H1 (cell line): Measurements from ENCODE around the gene RNASE7. TPM values are rescaled to one million over a fixed set of nuclear protein-coding genes. Genes with fewer than 3 reads are reported as not detected.

Experiments
- CTCF ChIA-PET: fragments of 300-600 bp; sonication (Branson Sonifier 250); formaldehyde crosslinking; loops from one replicate; lab custom pipeline; 2021; ENCODE audit not compliant: partially characterized antibody; lab: Charles Lee
- POLR2A ChIA-PET: fragments of 300-600 bp; sonication (Branson Sonifier 250); formaldehyde crosslinking; loops from one replicate; lab custom pipeline; 2021; ENCODE audit warnings: inconsistent platforms; ENCODE audit not compliant: partially characterized antibody; lab: Charles Lee
- DNase-seq, 2 experiments: peaks; one replicate each; pipeline versions ENCODE4 v3.0.0 to v3.0.0-alpha.2; 2010 to 2022; ENCODE audit warnings: low spot score in 2 of 2, low read depth in 1 of 2, mixed read lengths in 1 of 2
- FAIRE-seq: peaks from 2 replicates; lab custom pipeline; 2011; peaks lifted over from hg19 to GRCh38; lab: Jason Lieb, UNC
- H2AFZ ChIP-seq: 2 replicates; pipeline ENCODE4 v1.8.1; 2012; ENCODE audit warnings: low read length, inconsistent platforms
- H2AK5ac ChIP-seq: 2 replicates; pipeline ENCODE4 v1.6.1; 2013; ENCODE audit warnings: low read depth, low read length
- H2BK120ac ChIP-seq: replicated peaks from 2 replicates; pipeline ENCODE3; 2013; ENCODE audit warnings: low read depth, low read length, inconsistent platforms
- H2BK12ac ChIP-seq: 2 replicates; pipeline ENCODE4 v1.6.1; 2013; ENCODE audit warnings: low read depth, low read length
- H2BK15ac ChIP-seq: 2 replicates; pipeline ENCODE4 v1.6.1; 2013; ENCODE audit warnings: low read length
- H2BK20ac ChIP-seq: 2 replicates; pipeline ENCODE4 v1.6.1; 2013; ENCODE audit warnings: low read length
- H2BK5ac ChIP-seq: 2 replicates; pipeline ENCODE4 v1.6.1; 2013; ENCODE audit warnings: low read depth, low read length
- H3K14ac ChIP-seq: 2 replicates; pipeline ENCODE4 v1.6.1; 2013; ENCODE audit warnings: inconsistent platforms; ENCODE audit not compliant: insufficient read length
- H3K18ac ChIP-seq: 2 replicates; pipeline ENCODE4 v1.6.1; 2013; ENCODE audit warnings: low read length; ENCODE audit errors: extremely low read depth
- H3K23ac ChIP-seq: 2 replicates; pipeline ENCODE4 v1.6.1; 2013; ENCODE audit warnings: inconsistent platforms; ENCODE audit not compliant: insufficient read length
- H3K23me2 ChIP-seq: 2 replicates; pipeline ENCODE4 v1.6.1; 2013; ENCODE audit warnings: low read depth, low read length
- H3K27ac ChIP-seq: 2 replicates; pipeline ENCODE4 v1.6.1; 2011; ENCODE audit warnings: low read depth, low read length, inconsistent platforms
- H3K27me3 ChIP-seq, 4 experiments: replicated peaks in 1 of 4; 1 replicate in 1 of 4; 2 replicates in 3 of 4; pipeline versions ENCODE4 v1.6.1 to v1.8.1; 2011 to 2013; ENCODE audit warnings: low read length in 3 of 4, mild to moderate bottlenecking in 3 of 4, inconsistent platforms in 2 of 4, mixed read lengths in 2 of 4, moderate library complexity in 1 of 4; ENCODE audit not compliant: control insufficient read depth in 3 of 4, insufficient read depth in 3 of 4; ENCODE audit errors: extremely low read depth in 1 of 4
- H3K36me3 ChIP-seq, 4 experiments: 2 replicates each; pipeline versions ENCODE4 v1.6.1 to v1.8.1; 2011 to 2013; ENCODE audit warnings: mild to moderate bottlenecking in 4 of 4, low read length in 3 of 4, moderate library complexity in 2 of 4, control low read depth in 1 of 4, inconsistent platforms in 1 of 4; ENCODE audit not compliant: insufficient read depth in 4 of 4, control insufficient read depth in 2 of 4
- H3K4ac ChIP-seq: replicated peaks from 2 replicates; pipeline ENCODE3; 2013; ENCODE audit warnings: low read length, low read depth, mixed read lengths, inconsistent platforms; ENCODE audit not compliant: insufficient read length
- H3K4me1 ChIP-seq, 4 experiments: replicated peaks in 1 of 4; 1 replicate in 1 of 4; 2 replicates in 3 of 4; pipeline versions ENCODE4 v1.6.1 to v1.8.1; 2011 to 2013; ENCODE audit warnings: low read length in 3 of 4, inconsistent platforms in 2 of 4, mixed read lengths in 1 of 4; ENCODE audit not compliant: insufficient read depth in 4 of 4, control insufficient read depth in 3 of 4
- H3K4me2 ChIP-seq, 2 experiments: 2 replicates each; pipeline versions ENCODE4 v1.6.1 to v1.8.1; 2011 to 2013; ENCODE audit warnings: low read depth in 2 of 2, low read length in 2 of 2, control low read depth in 1 of 2, inconsistent platforms in 1 of 2, mild to moderate bottlenecking in 1 of 2; ENCODE audit not compliant: insufficient read depth in 1 of 2
- H3K4me3 ChIP-seq, 4 experiments: fragments of 200-600, 300-600 bp in 1 of 4; sonication (generic), shearing (Covaris generic), sonication (Bioruptor Twin) in 1 of 4; 2 replicates each; pipeline versions ENCODE4 v1.5.1 to v1.8.1; 2011 to 2016; ENCODE audit warnings: low read length in 4 of 4, low read depth in 3 of 4, control low read depth in 2 of 4, inconsistent platforms in 2 of 4, mild to moderate bottlenecking in 2 of 4, mixed read lengths in 1 of 4, moderate library complexity in 1 of 4; ENCODE audit not compliant: insufficient read depth in 2 of 4; ENCODE audit errors: extremely low read depth in 1 of 4
- H3K56ac ChIP-seq: replicated peaks from 2 replicates; pipeline ENCODE3; 2013; ENCODE audit warnings: low read depth, mild to moderate bottlenecking, mixed read lengths, low read length, inconsistent platforms; ENCODE audit not compliant: insufficient read length
- H3K79me1 ChIP-seq: 2 replicates; pipeline ENCODE4 v1.6.1; 2013; ENCODE audit warnings: low read depth, low read length, control low read depth
- H3K79me2 ChIP-seq, 2 experiments: 2 replicates each; pipeline versions ENCODE4 v1.6.1 to v1.8.1; 2012 to 2013; ENCODE audit warnings: low read length in 2 of 2, mild to moderate bottlenecking in 2 of 2, inconsistent platforms in 1 of 2; ENCODE audit not compliant: insufficient read depth in 2 of 2, control insufficient read depth in 1 of 2
- H3K9ac ChIP-seq, 4 experiments: replicated peaks in 1 of 4; 1 replicate in 1 of 4; 2 replicates in 3 of 4; pipeline versions ENCODE4 v1.6.1 to v1.8.1; 2011 to 2013; ENCODE audit warnings: low read depth in 3 of 4, low read length in 3 of 4, control low read depth in 2 of 4, mild to moderate bottlenecking in 2 of 4, moderate library complexity in 2 of 4, inconsistent platforms in 1 of 4; ENCODE audit errors: extremely low read depth in 1 of 4
- H3K9me3 ChIP-seq, 2 experiments: 2 replicates each; pipeline versions ENCODE4 v1.6.1 to v1.8.1; 2012 to 2013; ENCODE audit warnings: mild to moderate bottlenecking in 2 of 2, moderate library complexity in 2 of 2, control low read depth in 1 of 2, inconsistent platforms in 1 of 2, low read depth in 1 of 2, low read length in 1 of 2, mixed read lengths in 1 of 2; ENCODE audit not compliant: insufficient read depth in 2 of 2
- H4K20me1 ChIP-seq, 2 experiments: replicated peaks in 1 of 2; 2 replicates each; pipeline versions ENCODE3 to v1.8.1; 2011 to 2013; ENCODE audit warnings: inconsistent platforms in 2 of 2, low read length in 2 of 2, mild to moderate bottlenecking in 1 of 2; ENCODE audit not compliant: insufficient read depth in 2 of 2, control insufficient read depth in 1 of 2
- H4K5ac ChIP-seq: 2 replicates; pipeline ENCODE4 v1.6.1; 2013; ENCODE audit warnings: low read length, low read depth, mixed read lengths, inconsistent platforms; ENCODE audit not compliant: insufficient read length
- H4K8ac ChIP-seq: 2 replicates; pipeline ENCODE4 v1.8.0; 2013; ENCODE audit warnings: mild to moderate bottlenecking, moderate library complexity, low read length, inconsistent platforms; ENCODE audit not compliant: insufficient read depth; ENCODE audit errors: extremely low read depth
- H4K91ac ChIP-seq: replicated peaks from 2 replicates; pipeline ENCODE3; 2013; ENCODE audit warnings: low read length, mixed read lengths, inconsistent platforms; ENCODE audit not compliant: insufficient read length
- CBX5 ChIP-seq: fragments of 300-800, 300-1000 bp; sonication (generic); IDR thresholded peaks from 2 replicates; pipeline ENCODE4 v1.7.1; 2016; ENCODE audit warnings: antibody characterized with exemption, low read length, low read depth
- GTF2F1 ChIP-seq: IDR thresholded peaks from 2 replicates; pipeline ENCODE4 v1.6.1; 2012; ENCODE audit warnings: low read depth, low read length, improper control_type of control experiment, borderline replicate concordance
- KDM5A ChIP-seq: fragments of 200-600 bp; IDR thresholded peaks from 2 replicates; pipeline ENCODE4 v1.7.1; 2012; ENCODE audit warnings: mild to moderate bottlenecking, low read length, inconsistent platforms, mixed read lengths
- MAFK ChIP-seq: IDR thresholded peaks from 2 replicates; pipeline ENCODE4 v1.6.1; 2012; ENCODE audit warnings: low read depth, mild to moderate bottlenecking, improper control_type of control experiment, low read length
- RAD21 ChIP-seq, 2 experiments: IDR thresholded peaks in 1 of 2; conservative IDR thresholded peaks in 1 of 2; 2 replicates each; pipeline ENCODE4 v1.6.1; 2011; ENCODE audit warnings: low read depth in 2 of 2, low read length in 2 of 2, improper control_type of control experiment in 1 of 2, inconsistent platforms in 1 of 2, mild to moderate bottlenecking in 1 of 2, moderate library complexity in 1 of 2
- SIN3A ChIP-seq, 2 experiments: IDR thresholded peaks in 1 of 2; conservative IDR thresholded peaks in 1 of 2; 2 replicates each; pipeline ENCODE4 v1.6.1; 2011 to 2012; ENCODE audit warnings: low read length in 2 of 2, improper control_type of control experiment in 1 of 2, low read depth in 1 of 2, mild to moderate bottlenecking in 1 of 2
- SIRT6 ChIP-seq: IDR thresholded peaks from one replicate; pipeline ENCODE4 v1.7.1; 2012; ENCODE audit warnings: low read length, inconsistent platforms
- SP1 ChIP-seq: IDR thresholded peaks from 2 replicates; pipeline ENCODE4 v1.6.1; 2011; ENCODE audit warnings: low read depth, low read length
- WGBS, 2 experiments: shearing (Covaris generic) in 1 of 2; methylation state at CpG; one replicate each; pipeline versions ENCODE4 v1.1.6 to v1.1.7; 2013 to 2015; ENCODE audit warnings: low lambda C conversion rate in 2 of 2, mixed read lengths in 2 of 2, inconsistent platforms in 1 of 2, low coverage in 1 of 2, missing lambda C conversion rate in 1 of 2; ENCODE audit not compliant: insufficient replicate concordance in 2 of 2, insufficient coverage in 1 of 2, insufficient read length in 1 of 2; ENCODE audit errors: extremely low coverage in 1 of 2, missing lambda C conversion rate in 1 of 2; 5-methylcytosine and 5-hydroxymethylcytosine counted together
- polyA plus RNA-seq, 7 experiments: library from polyadenylated mRNA; depleted of rRNA in 3 of 7; stranded (reverse) in 5 of 7; unstranded in 2 of 7; fragments of >200 nt in 5 of 7; fragments of 200-250 nt in 2 of 7; gene quantifications; 1 replicate in 5 of 7; 2 replicates in 1 of 7; 4 replicates in 1 of 7; pipeline versions ENCODE4 v1.2.1 to v1.2.3, GENCODE V29; 2011 to 2013; ENCODE audit warnings: missing spikeins in 2 of 7, mixed read lengths in 2 of 7
- total RNA-seq: library from RNA; stranded (reverse); fragmentation: NEBNext Ultra II Directional; extraction: Animal tissue kit (Norgen Biotek cat#: 25700); gene quantifications from 2 replicates; pipeline ENCODE4 v1.2.1, GENCODE V29; 2021
- TF ChIP-seq, protein P1 (sequence below): IDR thresholded peaks from 2 replicates; pipeline ENCODE4 v1.6.1; 2011; ENCODE audit warnings: low read length, improper control_type of control experiment

Gene RNASE7
- total and polyA plus RNA-seq, 2 of the 8 experiments (the other 6 are each of a cell fraction or from before 2014, with no cell fraction given): not detected

DNA sequence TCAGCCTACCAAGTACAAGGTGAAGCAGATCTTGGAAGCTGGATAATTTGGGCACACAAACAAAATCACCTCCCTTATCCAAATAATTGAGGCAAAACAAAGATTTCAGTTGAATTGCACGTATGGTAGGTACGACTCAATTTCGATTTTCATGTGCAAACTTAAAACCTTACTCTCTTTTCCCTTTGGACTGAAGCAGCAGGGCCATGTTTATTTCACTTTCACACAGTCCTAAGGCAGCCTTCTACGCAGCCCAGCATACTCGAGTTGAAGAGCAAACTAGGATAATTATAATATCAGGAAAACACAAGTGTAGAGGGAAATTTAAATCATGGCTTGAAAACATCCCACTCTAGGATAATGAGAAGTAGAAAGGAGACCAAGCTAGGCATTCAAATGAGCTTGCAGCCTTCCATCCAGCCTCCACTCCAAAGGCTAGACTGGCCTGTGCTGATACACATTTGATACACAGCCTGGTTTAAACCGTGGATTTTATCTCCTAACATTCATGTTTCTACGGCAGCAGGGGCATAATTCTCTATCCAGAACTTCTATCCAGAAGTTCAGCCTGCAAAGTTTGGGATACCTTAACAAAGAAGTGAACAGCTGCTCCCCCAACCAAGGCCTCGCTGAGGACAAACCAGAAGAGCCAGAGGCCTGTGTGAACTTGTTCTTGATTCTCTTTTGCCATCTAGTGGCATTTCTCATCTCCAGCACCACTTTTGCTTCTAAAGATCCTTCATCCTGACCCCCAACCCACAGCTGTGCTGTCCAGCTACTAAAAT is 2.4 kb upstream of the RNASE7 start:
- no peak overlapping the region for H3K14ac ChIP-seq
- H2AFZ ChIP-seq: peak overlapping the region; percentile 68; the same call in 1 of the 2 replicates
- peaks cover 2% of the 10 kb centered on the region; the same call in 1 of the 2 replicates for H3K23me2 ChIP-seq
- peak in 1 of 2 experiments; percentile 53 for DNase-seq
- no peak overlapping the region for H4K91ac ChIP-seq
- peak; percentile 87 for FAIRE-seq
- WGBS, 2 experiments: 64% methylated on average over 8 of the region's 8 CpGs; no CpG with 5 or more reads in 1 of the 2 experiments
- H4K8ac ChIP-seq: no peak overlapping the region
- no peak overlapping the region for H3K23ac ChIP-seq
- no peak overlapping the region; the same call in 1 of the 2 replicates for H2BK20ac ChIP-seq
- H2BK5ac ChIP-seq: no peak overlapping the region
- no peak overlapping the region for H3K27ac ChIP-seq
- H4K20me1 ChIP-seq: no peaks in the 10 kb centered on the region
- CTCF ChIA-PET: interaction anchor here (0.6 to 7.2 kb wide), 37 partner anchors 8 to 349 kb away, joined by 3 to 371 read pairs (median 6); partner anchors contain the start of genes ARHGEF40, NDRG2, RNASE8 and SLC39A2
- H3K4me2 ChIP-seq: 0 out of 4 replicates have a peak overlapping the region, but pooled peaks of 1 of the 2 experiments have one; percentile 15
- no peak overlapping the region for H3K56ac ChIP-seq
- H3K27me3 ChIP-seq: peaks cover 0 to 3% (median 0%) of the 10 kb centered on the region in 4 experiments; a peak in 1 of 7 replicates
- no peak overlapping the region for H3K18ac ChIP-seq
- no peak overlapping the region for H3K9ac ChIP-seq
- H2BK12ac ChIP-seq: peak overlapping the region; percentile 78; the same call in 1 of the 2 replicates
- no peak overlapping the region for H4K5ac ChIP-seq
- H3K4ac ChIP-seq: no peak overlapping the region
- no peaks in the 10 kb centered on the region for H3K36me3 ChIP-seq
- POLR2A ChIA-PET: interaction anchor here (0.9 to 4.4 kb wide), 14 partner anchors 9 to 50 kb away, joined by 3 to 36 read pairs (median 4); partner anchors contain the start of genes ARHGEF40, NDRG2 and TPPP2
- H3K9me3 ChIP-seq: no peaks in the 10 kb centered on the region
- peak overlapping the region; percentile 66; the same call in 1 of the 2 replicates for H2BK15ac ChIP-seq
- peaks cover 8 to 11% (median 10%) of the 10 kb centered on the region in 4 experiments; a peak in 6 of 7 replicates for H3K4me1 ChIP-seq
- H3K4me3 ChIP-seq: no peak overlapping the region
- no peak overlapping the region for H2AK5ac ChIP-seq
- no peak overlapping the region for H2BK120ac ChIP-seq
- H3K79me2 ChIP-seq: no peaks in the 10 kb centered on the region
- H3K79me1 ChIP-seq: no peaks in the 10 kb centered on the region
- TF ChIP-seq, protein P1, sequence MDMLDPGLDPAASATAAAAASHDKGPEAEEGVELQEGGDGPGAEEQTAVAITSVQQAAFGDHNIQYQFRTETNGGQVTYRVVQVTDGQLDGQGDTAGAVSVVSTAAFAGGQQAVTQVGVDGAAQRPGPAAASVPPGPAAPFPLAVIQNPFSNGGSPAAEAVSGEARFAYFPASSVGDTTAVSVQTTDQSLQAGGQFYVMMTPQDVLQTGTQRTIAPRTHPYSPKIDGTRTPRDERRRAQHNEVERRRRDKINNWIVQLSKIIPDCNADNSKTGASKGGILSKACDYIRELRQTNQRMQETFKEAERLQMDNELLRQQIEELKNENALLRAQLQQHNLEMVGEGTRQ: no peak
- no peak for TF ChIP-seq CBX5
- no peak for TF ChIP-seq MAFK
- no peak for TF ChIP-seq SP1
- TF ChIP-seq GTF2F1: no peak
- no peak for TF ChIP-seq SIRT6
- 0 out of 4 replicates have a peak, but pooled peaks of 1 of the 2 experiments have one; percentile 32 for TF ChIP-seq SIN3A (conservative IDR thresholded peaks at IDR 0.05 in 1 of 2, IDR thresholded peaks at IDR 0.05 in 1 of 2; ENCODE audit: low read depth in 1 of 2, low read length in 2 of 2)
- TF ChIP-seq RAD21 (IDR thresholded peaks at IDR 0.05 in 1 of 2, conservative IDR thresholded peaks at IDR 0.05 in 1 of 2; ENCODE audit: low read depth in 2 of 2, low read length in 2 of 2): peak; percentile 91
- no peak for TF ChIP-seq KDM5A
